Loucy (cell line): ENCODE data around the gene STXBP4.

ENCODE experiments used
- EZH2phosphoT487 ChIP-seq: fragments of 200-600 bp; IDR thresholded peaks from 2 replicates; pipeline ENCODE4 v1.6.1; 2018; ENCODE audit warnings: antibody characterized with exemption, mild to moderate bottlenecking, moderate library complexity, borderline replicate concordance
- TF ChIP-seq, protein P1 (sequence below): fragments of 200-600 bp; sonication (generic); conservative IDR thresholded peaks from 2 replicates; pipeline ENCODE4 v1.5.1; 2014; ENCODE audit warnings: mild to moderate bottlenecking, antibody characterized with exemption, low read length

DNA sequence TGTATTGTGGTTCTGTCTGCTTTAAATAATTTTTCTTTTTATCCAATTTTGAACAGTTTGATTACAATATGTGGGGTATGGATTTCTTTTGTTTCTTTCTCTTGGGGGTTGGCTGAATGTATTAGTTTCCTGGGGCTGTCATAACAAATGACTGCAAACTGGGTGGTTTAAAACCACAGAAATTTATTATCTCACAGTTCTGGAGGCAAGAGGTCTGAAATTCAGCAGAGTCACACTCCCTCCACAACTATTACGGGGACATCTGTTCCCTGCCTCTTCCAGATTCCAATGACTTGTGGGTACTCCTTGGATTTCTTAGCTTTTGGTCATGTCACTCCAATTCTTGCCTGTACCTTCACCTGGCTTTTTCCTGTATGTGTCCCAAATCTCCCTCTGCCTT, 23.8 kb upstream of the STXBP4 start:
- TF ChIP-seq, protein P1, sequence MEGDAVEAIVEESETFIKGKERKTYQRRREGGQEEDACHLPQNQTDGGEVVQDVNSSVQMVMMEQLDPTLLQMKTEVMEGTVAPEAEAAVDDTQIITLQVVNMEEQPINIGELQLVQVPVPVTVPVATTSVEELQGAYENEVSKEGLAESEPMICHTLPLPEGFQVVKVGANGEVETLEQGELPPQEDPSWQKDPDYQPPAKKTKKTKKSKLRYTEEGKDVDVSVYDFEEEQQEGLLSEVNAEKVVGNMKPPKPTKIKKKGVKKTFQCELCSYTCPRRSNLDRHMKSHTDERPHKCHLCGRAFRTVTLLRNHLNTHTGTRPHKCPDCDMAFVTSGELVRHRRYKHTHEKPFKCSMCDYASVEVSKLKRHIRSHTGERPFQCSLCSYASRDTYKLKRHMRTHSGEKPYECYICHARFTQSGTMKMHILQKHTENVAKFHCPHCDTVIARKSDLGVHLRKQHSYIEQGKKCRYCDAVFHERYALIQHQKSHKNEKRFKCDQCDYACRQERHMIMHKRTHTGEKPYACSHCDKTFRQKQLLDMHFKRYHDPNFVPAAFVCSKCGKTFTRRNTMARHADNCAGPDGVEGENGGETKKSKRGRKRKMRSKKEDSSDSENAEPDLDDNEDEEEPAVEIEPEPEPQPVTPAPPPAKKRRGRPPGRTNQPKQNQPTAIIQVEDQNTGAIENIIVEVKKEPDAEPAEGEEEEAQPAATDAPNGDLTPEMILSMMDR: no peak
- no peak for TF ChIP-seq EZH2phosphoT487
